Measurements from ENCODE around the gene NAALADL2.
"Not testable (repeated sequence)": the region's sequence is repeated elsewhere in the genome, so short reads cannot be mapped to it uniquely, and the experiment has no call there.

Gene NAALADL2

GRCh38 chr3:175357758-175358157 lies 498.6 kb downstream of the NAALADL2 start:
- no peak overlapping the region for H3K4me3 ChIP-seq (ENCODE audit: control insufficient read depth, low read depth, low read length)
- no peak for TF ChIP-seq CTCF (conservative IDR thresholded peaks at IDR 0.05; ENCODE audit: control insufficient read depth, insufficient read depth, low read depth, low read length)
- peak; percentile 9 for DNase-seq (ENCODE audit: low read depth)

GRCh38 chr3:175358935-175359334 lies 499.8 kb downstream of the NAALADL2 start:
- no peak for DNase-seq (ENCODE audit: low read depth)
- H3K4me3 ChIP-seq (ENCODE audit: control insufficient read depth, low read depth, low read length) = no peak overlapping the region
- TF ChIP-seq CTCF (conservative IDR thresholded peaks at IDR 0.05; ENCODE audit: control insufficient read depth, insufficient read depth, low read depth, low read length) = no peak

GRCh38 chr3:175370426-175370825 lies 511.3 kb downstream of the NAALADL2 start:
- not testable (repeated sequence) for H3K4me3 ChIP-seq (ENCODE audit: control insufficient read depth, low read depth, low read length)
- DNase-seq (ENCODE audit: low read depth) = peak; percentile 53

GRCh38 chr3:175371187-175371586 lies 512.1 kb downstream of the NAALADL2 start:
- DNase-seq (ENCODE audit: low read depth); H3K4me3 ChIP-seq (ENCODE audit: control insufficient read depth, low read depth, low read length): not testable (repeated sequence)

- no peak overlapping the region for H3K4me3 ChIP-seq (ENCODE audit: control insufficient read depth, low read depth, low read length)
- no peak for TF ChIP-seq CTCF (conservative IDR thresholded peaks at IDR 0.05; ENCODE audit: control insufficient read depth, insufficient read depth, low read depth, low read length)
- no peak for DNase-seq (ENCODE audit: low read depth)
These were observed 515.6 kb downstream of the NAALADL2 start for GRCh38 chr3:175374705-175375104.

- H3K4me3 ChIP-seq (ENCODE audit: control insufficient read depth, low read depth, low read length) = no peak overlapping the region
- no peak for TF ChIP-seq CTCF (conservative IDR thresholded peaks at IDR 0.05; ENCODE audit: control insufficient read depth, insufficient read depth, low read depth, low read length)
- DNase-seq (ENCODE audit: low read depth) = no peak
These were observed 519.2 kb downstream of the NAALADL2 start for GRCh38 chr3:175378348-175378747.

GRCh38 chr3:175381685-175382084 lies 522.6 kb downstream of the NAALADL2 start:
- TF ChIP-seq CTCF (conservative IDR thresholded peaks at IDR 0.05; ENCODE audit: control insufficient read depth, insufficient read depth, low read depth, low read length) = no peak
- no peak for DNase-seq (ENCODE audit: low read depth)
- H3K4me3 ChIP-seq (ENCODE audit: control insufficient read depth, low read depth, low read length) = no peak overlapping the region

- DNase-seq (ENCODE audit: low read depth) = peak; percentile 70
- H3K4me3 ChIP-seq (ENCODE audit: control insufficient read depth, low read depth, low read length) = no peak overlapping the region
- no peak for TF ChIP-seq CTCF (conservative IDR thresholded peaks at IDR 0.05; ENCODE audit: control insufficient read depth, insufficient read depth, low read depth, low read length)
These were observed 524.2 kb downstream of the NAALADL2 start for GRCh38 chr3:175383371-175383770.

All from fibroblast of mammary gland (primary cell).